ENCODE measurements around the gene ABCC1. TPM values are rescaled to one million over a fixed set of nuclear protein-coding genes. Genes with fewer than 3 reads are reported as not detected.
A peak's percentile ranks its signal among the peaks of the same experiment; 100 is the strongest.

The ABCC1 gene
- total and polyA plus RNA-seq, 2 of the 8 experiments (the other 6 are each of a cell fraction or from before 2014, with no cell fraction given): 42.6 to 66.8 TPM

GRCh38 chr16:16031401-16031800 is 82.0 kb downstream of the ABCC1 start:
- Histone ChIP-seq H2BK5ac (ENCODE audit: low read depth, low read length) (no peak overlapping the region), H3K27me3 (replicated peaks in 1 of 4; ENCODE audit: control insufficient read depth in 3 of 4, extremely low read depth in 1 of 4, insufficient read depth in 3 of 4, low read length in 3 of 4) (no peaks in the 10 kb centered on the region), H2BK12ac (ENCODE audit: low read depth, low read length) (no peak overlapping the region), H3K9ac (replicated peaks in 1 of 4; ENCODE audit: extremely low read depth in 1 of 4, low read depth in 3 of 4, low read length in 3 of 4) (no peak overlapping the region), H2BK120ac (replicated peaks; ENCODE audit: low read depth, low read length) (no peak overlapping the region), H2AFZ (ENCODE audit: low read length) (no peak overlapping the region), H2BK20ac (ENCODE audit: low read length) (no peak overlapping the region), H3K23me2 (ENCODE audit: low read depth, low read length) (no peaks in the 10 kb centered on the region), H3K4me2 (ENCODE audit: insufficient read depth in 1 of 2, low read depth in 2 of 2, low read length in 2 of 2) (no peak overlapping the region), H3K4me3 (ENCODE audit: extremely low read depth in 1 of 4, insufficient read depth in 2 of 4, low read depth in 3 of 4, low read length in 4 of 4) (no peak overlapping the region), H4K8ac (ENCODE audit: extremely low read depth, insufficient read depth, low read length) (no peak overlapping the region; the same call in 1 of the 2 replicates), H3K79me1 (ENCODE audit: low read depth, low read length) (no peaks in the 10 kb centered on the region; the same call in none of the 2 replicates), H3K14ac (ENCODE audit: insufficient read length) (no peak overlapping the region), H3K4ac (replicated peaks; ENCODE audit: insufficient read length, low read depth, low read length) (no peak overlapping the region), H2AK5ac (ENCODE audit: low read depth, low read length) (no peak overlapping the region), H3K9me3 (ENCODE audit: insufficient read depth in 2 of 2, low read depth in 1 of 2, low read length in 1 of 2) (no peaks in the 10 kb centered on the region), H3K18ac (ENCODE audit: extremely low read depth, low read length) (no peak overlapping the region), H3K27ac (ENCODE audit: low read depth, low read length) (no peak overlapping the region), H3K56ac (replicated peaks; ENCODE audit: insufficient read length, low read depth, low read length) (no peak overlapping the region), H4K20me1 (replicated peaks in 1 of 2; ENCODE audit: control insufficient read depth in 1 of 2, insufficient read depth in 2 of 2, low read length in 2 of 2) (peaks cover 2 to 4% of the 10 kb centered on the region in 2 experiments), H3K36me3 (ENCODE audit: control insufficient read depth in 2 of 4, insufficient read depth in 4 of 4, low read length in 3 of 4) (peaks cover 2 to 21% (median 3%) of the 10 kb centered on the region in 4 experiments; a peak in 7 of 8 replicates), H3K4me1 (replicated peaks in 1 of 4; ENCODE audit: control insufficient read depth in 3 of 4, insufficient read depth in 4 of 4, low read length in 3 of 4) (peaks cover 0 to 2% (median 0%) of the 10 kb centered on the region in 4 experiments; a peak in 1 of 7 replicates), H3K23ac (ENCODE audit: insufficient read length) (no peak overlapping the region), H4K91ac (replicated peaks; ENCODE audit: insufficient read length, low read length) (no peak overlapping the region), H2BK15ac (ENCODE audit: low read length) (no peak overlapping the region), H3K79me2 (ENCODE audit: control insufficient read depth in 1 of 2, insufficient read depth in 2 of 2, low read length in 2 of 2) (peaks cover 0 to 4% of the 10 kb centered on the region in 2 experiments; a peak in 2 of 4 replicates), H4K5ac (ENCODE audit: insufficient read length, low read depth, low read length) (no peak overlapping the region)
- WGBS, 2 experiments (ENCODE audit: extremely low coverage in 1 of 2, insufficient coverage in 1 of 2, insufficient read length in 1 of 2, insufficient replicate concordance in 2 of 2, low coverage in 1 of 2, low lambda C conversion rate in 2 of 2, missing lambda C conversion rate in 1 of 2): 91% methylated on average over 6 of the region's 6 CpGs; no CpG with 5 or more reads in 1 of the 2 experiments
- TF ChIP-seq POLR2AphosphoS5 (IDR thresholded peaks at IDR 0.05; ENCODE audit: low read depth, low read length) (no peak), KDM1A (IDR thresholded peaks at IDR 0.05; ENCODE audit: borderline replicate concordance, low read length) (peak; percentile 15; the same call in 1 of the 2 replicates)
- POLR2A ChIA-PET (ENCODE audit: partially characterized antibody): interaction anchor here (1.2 to 1.7 kb wide), 3 partner anchors 9 to 30 kb away, joined by 3 to 6 read pairs (median 3); no protein-coding TSS in a partner anchor
- DNase-seq (ENCODE audit: low read depth in 1 of 2, low spot score in 2 of 2) (no peak), FAIRE-seq (no peak)
- CTCF ChIA-PET (ENCODE audit: partially characterized antibody): interaction anchor here (1.3 to 2.9 kb wide), 2 partner anchors 9 to 156 kb away, joined by 6 to 7 read pairs; no protein-coding TSS in a partner anchor
